HG02981 (cell line): ENCODE measurements around the gene DNAH9.

Experiments
- ATAC-seq: cut with Tn5 transposase; IDR thresholded peaks from one replicate; pipeline ENCODE4 v1.9.1; 2021; ENCODE audit warnings: mild to moderate bottlenecking, moderate library complexity; ENCODE audit not compliant: unreplicated experiment

DNAH9 gene

GRCh38 chr17:11739351-11739750, 141.1 kb downstream of the DNAH9 start:
- ATAC-seq = no peak

- ATAC-seq = no peak
Observed at GRCh38 chr17:11739848-11740247, 141.6 kb downstream of the DNAH9 start.

GRCh38 chr17:11742886-11743285, 144.6 kb downstream of the DNAH9 start:
- no peak for ATAC-seq

- ATAC-seq = no peak
Observed at GRCh38 chr17:11744696-11745095, 146.4 kb downstream of the DNAH9 start.

- ATAC-seq = no peak
Observed at GRCh38 chr17:11747441-11747840, 149.2 kb downstream of the DNAH9 start.

- ATAC-seq = no peak
Observed at GRCh38 chr17:11757815-11758214, 159.5 kb downstream of the DNAH9 start.

GRCh38 chr17:11768106-11768505, 169.8 kb downstream of the DNAH9 start:
- no peak for ATAC-seq

- ATAC-seq = no peak
Observed at GRCh38 chr17:11768981-11769380, 170.7 kb downstream of the DNAH9 start.

- no peak for ATAC-seq
Observed at GRCh38 chr17:11772031-11772430, 173.8 kb downstream of the DNAH9 start.

- ATAC-seq = no peak
Observed at GRCh38 chr17:11779892-11780291, 181.6 kb downstream of the DNAH9 start.

- ATAC-seq = no peak
Observed at GRCh38 chr17:11780621-11781020, 182.4 kb downstream of the DNAH9 start.

- no peak for ATAC-seq
Observed at GRCh38 chr17:11786711-11787438, 188.6 kb downstream of the DNAH9 start.

- no peak for ATAC-seq
Observed at GRCh38 chr17:11795906-11796305, 197.6 kb downstream of the DNAH9 start.

- no peak for ATAC-seq
Observed at GRCh38 chr17:11797803-11798202, 199.5 kb downstream of the DNAH9 start.

GRCh38 chr17:11803231-11803969, 205.1 kb downstream of the DNAH9 start:
- ATAC-seq = no peak

GRCh38 chr17:11805138-11805537, 206.9 kb downstream of the DNAH9 start:
- ATAC-seq = no peak

GRCh38 chr17:11805952-11806351, 207.7 kb downstream of the DNAH9 start:
- no peak for ATAC-seq

GRCh38 chr17:11807606-11808005, 209.3 kb downstream of the DNAH9 start:
- ATAC-seq = no peak

GRCh38 chr17:11813278-11813677, 215.0 kb downstream of the DNAH9 start:
- no peak for ATAC-seq

- no peak for ATAC-seq
Observed at GRCh38 chr17:11813871-11814270, 215.6 kb downstream of the DNAH9 start.

- ATAC-seq = no peak
Observed at GRCh38 chr17:11814655-11815262, 216.5 kb downstream of the DNAH9 start.

- ATAC-seq = no peak
Observed at GRCh38 chr17:11816409-11816808, 218.1 kb downstream of the DNAH9 start.
